ENCODE measurements around the gene RBM33. TPM values are rescaled to one million over a fixed set of nuclear protein-coding genes. Genes with fewer than 3 reads are reported as not detected.

The RBM33 gene
- total and polyA plus RNA-seq, 4 experiments from 2014 or later: 17.2 to 167 (median 113) TPM

DNA sequence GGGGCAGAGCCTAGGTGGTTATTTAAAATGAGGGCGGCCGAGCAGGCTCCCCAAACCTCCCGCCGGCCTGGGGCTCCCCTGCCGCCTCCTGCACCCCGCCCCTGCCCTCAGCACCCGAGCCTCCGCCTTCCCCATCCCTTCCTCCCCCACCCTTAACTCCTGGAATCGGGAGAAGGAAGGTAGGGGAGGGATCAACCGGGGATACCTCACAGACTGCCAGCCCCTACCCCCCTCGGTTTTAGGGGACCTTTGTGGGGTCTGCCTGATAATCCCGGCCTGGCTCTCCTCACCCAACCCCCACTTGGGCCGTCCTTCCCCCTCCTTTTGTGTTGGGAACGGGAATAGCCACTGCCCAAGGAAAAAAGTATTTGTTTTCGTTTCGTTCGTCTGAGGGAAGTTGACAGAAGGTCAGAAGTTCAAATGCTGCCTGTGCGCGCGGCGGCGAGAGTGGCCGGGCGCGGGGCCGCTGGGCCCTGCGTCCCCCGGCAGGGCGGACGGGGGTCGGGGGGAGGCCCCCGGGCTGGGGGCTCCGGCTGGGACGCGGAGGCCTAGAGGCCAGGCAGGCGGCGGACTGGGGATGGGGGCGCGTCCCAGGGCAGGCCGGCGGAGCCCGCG is 165.0 kb downstream of the RBM33 start:
- no peak overlapping the region for H3K27ac ChIP-seq (ENCODE audit: low read depth, low read length)
- H3K27me3 ChIP-seq (ENCODE audit: insufficient read depth, low read length): peaks cover 25% of the 10 kb centered on the region
- ChIA-PET POLR2A (ENCODE audit: partially characterized antibody) (no interaction called here), CTCF (ENCODE audit: partially characterized antibody) (no interaction called here)
- H3K36me3 ChIP-seq (ENCODE audit: insufficient read depth, low read length): no peaks in the 10 kb centered on the region
- H3K9me3 ChIP-seq (ENCODE audit: control insufficient read depth in 1 of 2, low read length in 2 of 2): no peaks in the 10 kb centered on the region
- H3K4me1 Mint-ChIP-seq: peaks cover 7 to 44% (median 28%) of the 10 kb centered on the region in 4 donors
- no peak overlapping the region for H3K4me3 ChIP-seq (ENCODE audit: low read length in 2 of 2)
- H3K27ac Mint-ChIP-seq: no peak overlapping the region
- DNase-seq: peak in 1 of 5 donors; percentile 15
- no peaks in the 10 kb centered on the region for H3K9me3 Mint-ChIP-seq
- no peaks in the 10 kb centered on the region for H3K36me3 Mint-ChIP-seq
- H3K4me1 ChIP-seq (ENCODE audit: insufficient read depth, low read length): peaks cover 16% of the 10 kb centered on the region
- intact Hi-C loops (cut with micrococcal nuclease): no loop called here
- peak overlapping the region in 3 of 8 donors; percentile 34 to 59 (median 40) for H3K4me3 Mint-ChIP-seq
- H3K27me3 Mint-ChIP-seq: peaks cover 49 to 51% of the 10 kb centered on the region in 2 donors

DNA sequence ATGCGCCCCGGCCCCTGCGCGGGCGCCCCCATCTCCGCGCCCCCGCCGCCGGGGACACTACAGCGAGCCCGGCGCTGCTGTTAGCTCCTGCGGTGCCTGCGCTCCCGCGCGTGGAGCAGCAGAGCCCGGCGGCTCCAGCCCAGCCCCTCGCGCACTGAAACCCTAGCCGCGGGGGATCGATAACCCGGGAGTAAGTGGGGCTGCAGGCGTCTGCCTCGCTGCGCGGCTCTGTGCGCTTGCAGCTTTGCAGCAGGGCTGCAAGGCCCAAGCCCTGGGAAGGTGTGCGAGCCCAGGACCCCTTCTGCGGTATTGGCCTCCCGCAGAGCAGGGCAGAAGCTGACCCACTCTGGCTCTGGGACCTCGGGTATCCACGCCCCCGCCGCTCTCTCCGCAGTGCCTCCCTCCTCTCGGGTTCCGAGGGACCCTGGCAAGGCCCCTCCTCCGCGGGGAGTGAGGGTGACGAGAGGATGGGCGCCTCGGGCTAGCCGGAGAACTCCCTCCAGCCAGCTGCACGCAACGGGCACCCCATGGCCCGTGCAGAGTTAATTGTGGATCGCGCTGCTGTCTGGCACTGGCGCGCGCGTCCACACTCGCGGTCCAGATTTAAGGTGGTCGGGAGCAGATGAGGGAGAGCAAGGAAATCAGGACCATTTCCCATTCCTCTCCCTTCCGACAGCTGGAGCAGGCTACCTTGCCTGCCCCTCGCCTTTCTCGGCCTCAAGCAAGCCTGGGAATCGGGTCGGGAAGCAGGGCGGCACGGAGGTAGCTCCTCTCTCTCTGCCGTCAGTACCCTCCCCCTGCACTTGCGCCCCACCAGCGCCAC is 165.7 kb downstream of the RBM33 start:
- Mint-ChIP-seq H3K27me3 (peaks cover 49 to 50% of the 10 kb centered on the region in 2 donors), H3K27ac (no peak overlapping the region), H3K36me3 (no peaks in the 10 kb centered on the region), H3K4me1 (peaks cover 7 to 43% (median 27%) of the 10 kb centered on the region in 4 donors), H3K4me3 (peak overlapping the region in 1 of 8 donors; percentile 39), H3K9me3 (no peaks in the 10 kb centered on the region)
- Histone ChIP-seq H3K9me3 (ENCODE audit: control insufficient read depth in 1 of 2, low read length in 2 of 2) (no peaks in the 10 kb centered on the region), H3K27ac (ENCODE audit: low read depth, low read length) (no peak overlapping the region), H3K4me1 (ENCODE audit: insufficient read depth, low read length) (peaks cover 15% of the 10 kb centered on the region), H3K4me3 (ENCODE audit: low read length in 2 of 2) (no peak overlapping the region), H3K27me3 (ENCODE audit: insufficient read depth, low read length) (peaks cover 25% of the 10 kb centered on the region), H3K36me3 (ENCODE audit: insufficient read depth, low read length) (no peaks in the 10 kb centered on the region)
- CTCF ChIA-PET (ENCODE audit: partially characterized antibody): interaction anchor here (1.0 kb wide), 1 partner anchor 29 kb away, joined by 3 read pairs; no protein-coding TSS in a partner anchor
- intact Hi-C loops (cut with micrococcal nuclease): no loop called here
- peak in 1 of 5 donors; percentile 3 for DNase-seq
- POLR2A ChIA-PET (ENCODE audit: partially characterized antibody): no interaction called here

DNA sequence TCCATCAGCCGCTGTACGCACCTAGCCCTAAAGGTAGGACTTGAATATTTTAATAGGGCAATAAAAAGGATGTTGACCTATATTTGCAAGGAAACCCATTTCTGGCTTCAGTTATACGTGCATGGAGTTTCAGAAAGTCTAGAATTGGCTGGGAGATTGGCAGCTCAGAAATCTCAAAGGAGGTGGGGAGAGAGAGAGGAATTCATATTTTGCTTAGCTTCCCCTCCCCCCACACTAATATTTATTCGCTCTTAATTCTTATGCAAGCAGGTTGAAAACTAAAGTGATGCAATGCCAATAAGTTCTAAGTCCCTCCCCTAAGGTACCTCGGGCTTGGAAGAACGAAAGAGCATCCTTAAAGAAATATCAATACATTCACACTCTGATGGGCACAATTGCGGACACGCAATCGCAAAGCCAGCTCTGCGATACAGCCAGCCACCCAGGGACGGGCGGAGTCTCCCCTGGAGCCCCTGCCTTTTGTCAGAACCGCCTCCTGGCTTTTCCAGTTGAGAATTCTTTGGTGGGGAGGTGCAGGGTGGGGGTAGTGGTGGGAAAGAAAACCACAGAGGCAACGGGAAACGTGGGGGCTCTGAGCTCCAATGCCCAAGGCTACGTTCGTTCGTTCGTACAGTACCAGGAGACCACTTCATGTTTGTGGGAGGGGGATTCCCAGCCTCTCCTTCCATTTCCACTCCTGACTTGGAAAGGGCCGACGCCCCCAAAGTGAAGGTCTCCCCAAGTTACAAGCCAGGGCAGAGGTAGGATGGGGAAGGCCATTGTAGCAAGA is 166.5 kb downstream of the RBM33 start:
- H3K4me3 Mint-ChIP-seq: peak overlapping the region in 3 of 8 donors; percentile 39 to 77 (median 70)
- peaks cover 47 to 55% of the 10 kb centered on the region in 2 donors for H3K27me3 Mint-ChIP-seq

DNA sequence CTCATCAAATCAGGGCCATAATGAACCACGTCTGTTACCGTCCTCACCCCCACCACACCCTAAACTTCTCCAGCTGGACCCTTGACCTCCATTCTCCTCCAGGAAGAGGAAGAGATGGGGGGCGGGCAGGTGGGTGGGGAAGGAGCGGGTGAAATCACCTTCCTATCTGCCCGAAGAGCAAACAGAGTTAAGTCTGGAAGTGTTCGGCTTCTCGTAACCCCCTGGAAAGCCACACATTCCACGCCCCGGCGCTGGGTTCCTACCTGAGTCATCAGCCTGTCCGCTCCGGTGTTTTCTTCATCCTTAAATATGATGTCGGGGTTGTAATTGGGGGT is 167.1 kb downstream of the RBM33 start:
- no peak for DNase-seq
- peak overlapping the region in 3 of 8 donors; percentile 39 to 77 (median 70) for H3K4me3 Mint-ChIP-seq
- peaks cover 9 to 41% (median 24%) of the 10 kb centered on the region in 4 donors for H3K4me1 Mint-ChIP-seq
- Histone ChIP-seq H3K27me3 (ENCODE audit: insufficient read depth, low read length) (peaks cover 20% of the 10 kb centered on the region), H3K4me1 (ENCODE audit: insufficient read depth, low read length) (peaks cover 3% of the 10 kb centered on the region), H3K9me3 (ENCODE audit: control insufficient read depth in 1 of 2, low read length in 2 of 2) (no peaks in the 10 kb centered on the region), H3K36me3 (ENCODE audit: insufficient read depth, low read length) (no peaks in the 10 kb centered on the region), H3K27ac (ENCODE audit: low read depth, low read length) (no peak overlapping the region), H3K4me3 (ENCODE audit: low read length in 2 of 2) (no peak overlapping the region)
- H3K9me3 Mint-ChIP-seq: no peaks in the 10 kb centered on the region
- no peaks in the 10 kb centered on the region for H3K36me3 Mint-ChIP-seq
- ChIA-PET CTCF (ENCODE audit: partially characterized antibody) (interaction anchor here (1.0 kb wide), 1 partner anchor 27 kb away, joined by 3 read pairs; no protein-coding TSS in a partner anchor), POLR2A (ENCODE audit: partially characterized antibody) (no interaction called here)
- intact Hi-C loops (cut with micrococcal nuclease): no loop called here
- H3K27ac Mint-ChIP-seq: no peak overlapping the region
- H3K27me3 Mint-ChIP-seq: peaks cover 46 to 54% of the 10 kb centered on the region in 2 donors

More for the DNA sequence above, 166.5 kb downstream of the RBM33 start:
- ChIA-PET CTCF (ENCODE audit: partially characterized antibody) (interaction anchor here (1.0 kb wide), 1 partner anchor 28 kb away, joined by 3 read pairs; no protein-coding TSS in a partner anchor), POLR2A (ENCODE audit: partially characterized antibody) (no interaction called here)
- H3K36me3 Mint-ChIP-seq: no peaks in the 10 kb centered on the region
- H3K4me1 Mint-ChIP-seq: peaks cover 9 to 46% (median 26%) of the 10 kb centered on the region in 4 donors
- DNase-seq: peak in 1 of 5 donors; percentile 5
- Histone ChIP-seq H3K36me3 (ENCODE audit: insufficient read depth, low read length) (no peaks in the 10 kb centered on the region), H3K4me1 (ENCODE audit: insufficient read depth, low read length) (peaks cover 7% of the 10 kb centered on the region), H3K27ac (ENCODE audit: low read depth, low read length) (no peak overlapping the region), H3K9me3 (ENCODE audit: control insufficient read depth in 1 of 2, low read length in 2 of 2) (no peaks in the 10 kb centered on the region), H3K27me3 (ENCODE audit: insufficient read depth, low read length) (peaks cover 22% of the 10 kb centered on the region), H3K4me3 (ENCODE audit: low read length in 2 of 2) (no peak overlapping the region)
- H3K9me3 Mint-ChIP-seq: no peaks in the 10 kb centered on the region
- intact Hi-C loops (cut with micrococcal nuclease): no loop called here
- no peak overlapping the region for H3K27ac Mint-ChIP-seq

DNA sequence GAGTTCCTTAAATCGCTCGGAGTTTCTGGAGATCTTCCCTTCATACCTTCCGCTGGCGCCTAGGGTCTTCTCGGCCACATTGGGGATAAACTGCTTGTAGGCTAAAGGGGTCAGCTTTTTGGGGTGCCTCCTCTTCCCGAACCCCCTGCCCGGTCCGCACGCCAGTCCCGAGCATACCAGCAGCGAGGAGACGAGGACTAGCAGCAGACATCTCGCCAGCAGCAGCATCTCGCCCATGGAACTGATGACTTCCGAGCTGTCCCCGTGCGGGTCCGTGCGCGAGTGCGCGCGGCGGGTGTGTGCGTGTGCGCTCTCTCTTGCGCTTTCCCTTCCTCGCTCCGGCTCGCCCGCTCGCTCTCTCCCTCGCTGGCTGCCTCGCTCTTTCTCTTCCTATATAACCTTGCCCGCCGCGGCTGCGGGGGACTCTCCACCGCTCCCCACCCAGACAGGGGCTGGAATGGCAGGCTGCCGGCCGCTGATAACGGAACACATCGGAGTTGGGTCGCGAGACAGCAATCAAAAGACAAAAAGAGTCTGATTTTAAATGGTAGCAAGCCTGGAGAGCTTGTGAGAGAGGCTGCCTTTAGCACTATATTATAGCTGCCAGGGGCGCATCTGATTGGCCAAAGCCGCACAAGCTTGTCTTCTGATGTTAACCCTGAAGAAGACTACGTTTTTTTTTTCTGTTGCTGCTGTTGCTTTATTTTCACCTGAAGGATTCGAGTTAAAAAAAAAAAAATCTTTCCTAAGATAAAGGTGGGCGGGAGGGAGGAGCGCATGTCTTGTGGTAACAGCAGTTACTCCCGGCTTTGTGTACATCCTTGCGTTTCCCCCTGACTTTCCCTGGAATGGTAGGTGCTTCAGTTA is 167.7 kb downstream of the RBM33 start, which contains the start of gene SHH:
Gene SHH, minus strand, starts transcription at position 569 of the 867 bp plus-strand sequence. Its CDS starts 341 bp downstream, at position 228.
- Mint-ChIP-seq H3K27ac (peak within 1 kb of the TSS in 1 of 7 donors; percentile 29), H3K36me3 (no peaks in the 10 kb centered on the region), H3K9me3 (no peaks in the 10 kb centered on the region), H3K4me3 (peak within 1 kb of the TSS in 6 of 8 donors; percentile 33 to 77 (median 68)), H3K27me3 (peaks cover 46 to 53% of the 10 kb centered on the region in 2 donors), H3K4me1 (peaks cover 9 to 38% (median 21%) of the 10 kb centered on the region in 4 donors)
- H3K27me3 ChIP-seq (ENCODE audit: insufficient read depth, low read length): peaks cover 20% of the 10 kb centered on the region
- H3K4me3 ChIP-seq (ENCODE audit: low read length in 2 of 2): no peak within 1 kb of the TSS
- intact Hi-C loops (cut with micrococcal nuclease): no loop called here
- no peaks in the 10 kb centered on the region for H3K36me3 ChIP-seq (ENCODE audit: insufficient read depth, low read length)
- no peaks in the 10 kb centered on the region for H3K9me3 ChIP-seq (ENCODE audit: control insufficient read depth in 1 of 2, low read length in 2 of 2)
- ChIA-PET CTCF (ENCODE audit: partially characterized antibody) (no interaction called here), POLR2A (ENCODE audit: partially characterized antibody) (interaction anchor here (0.6 kb wide), 1 partner anchor 798 kb away, joined by 3 read pairs; no protein-coding TSS in a partner anchor)
- DNase-seq: peak in 1 of 5 donors; percentile 22
- no peak within 1 kb of the TSS for H3K27ac ChIP-seq (ENCODE audit: low read depth, low read length)
- H3K4me1 ChIP-seq (ENCODE audit: insufficient read depth, low read length): peaks cover 3% of the 10 kb centered on the region

DNA sequence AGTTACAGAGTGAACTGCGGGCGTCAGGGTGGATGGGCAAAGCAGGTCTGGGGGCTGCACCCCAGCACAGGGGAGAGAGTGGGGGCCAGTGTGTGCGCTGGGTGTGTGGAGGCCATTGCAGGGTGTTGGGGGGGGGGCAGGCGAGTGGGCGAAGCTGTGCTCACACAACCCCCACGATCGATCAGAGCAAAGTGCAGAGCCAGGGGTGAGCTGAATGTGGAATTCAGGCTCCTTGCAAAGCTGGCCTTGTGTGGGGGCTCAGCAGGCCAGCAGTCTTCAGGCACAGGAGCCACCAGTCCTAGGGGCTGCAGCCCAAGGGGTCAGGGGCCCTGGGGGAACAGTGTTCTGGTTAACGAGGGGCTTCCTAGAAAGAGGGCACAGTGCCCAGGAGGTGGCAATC is 168.7 kb downstream of the RBM33 start:
- CTCF ChIA-PET (ENCODE audit: partially characterized antibody): interaction anchor here (0.6 kb wide), 1 partner anchor 18 kb away, joined by 3 read pairs; no protein-coding TSS in a partner anchor
- no peaks in the 10 kb centered on the region for H3K9me3 ChIP-seq (ENCODE audit: control insufficient read depth in 1 of 2, low read length in 2 of 2)
- H3K9me3 Mint-ChIP-seq: no peaks in the 10 kb centered on the region
- peak in 1 of 5 donors; percentile 26 for DNase-seq
- H3K4me1 ChIP-seq (ENCODE audit: insufficient read depth, low read length): no peaks in the 10 kb centered on the region
- no peak overlapping the region for H3K4me3 ChIP-seq (ENCODE audit: low read length in 2 of 2)
- no peak overlapping the region for H3K27ac ChIP-seq (ENCODE audit: low read depth, low read length)
- peak overlapping the region in 1 of 8 donors; percentile 24 for H3K4me3 Mint-ChIP-seq
- H3K36me3 ChIP-seq (ENCODE audit: insufficient read depth, low read length): no peaks in the 10 kb centered on the region
- POLR2A ChIA-PET (ENCODE audit: partially characterized antibody): interaction anchor here (0.6 kb wide), 1 partner anchor 797 kb away, joined by 3 read pairs; no protein-coding TSS in a partner anchor
- no peaks in the 10 kb centered on the region for H3K36me3 Mint-ChIP-seq
- H3K27me3 ChIP-seq (ENCODE audit: insufficient read depth, low read length): peaks cover 12% of the 10 kb centered on the region
- H3K27me3 Mint-ChIP-seq: peaks cover 38 to 47% of the 10 kb centered on the region in 2 donors
- H3K4me1 Mint-ChIP-seq: peaks cover 9 to 29% (median 16%) of the 10 kb centered on the region in 4 donors
- H3K27ac Mint-ChIP-seq: no peak overlapping the region
- intact Hi-C loops (cut with micrococcal nuclease): no loop called here
